Erythroblast (primary cell): Measurements from ENCODE around the gene ARHGEF10L.

ENCODE experiments used
- GATA1 ChIP-seq: IDR thresholded peaks from 2 replicates; pipeline ENCODE4 v1.6.1; 2011; ENCODE audit warnings: low read depth, mild to moderate bottlenecking, control low read depth, low read length, moderate library complexity
- POLR2A ChIP-seq: IDR thresholded peaks from 2 replicates; pipeline ENCODE4 v1.6.1; 2011; ENCODE audit warnings: mild to moderate bottlenecking, low read length

DNA sequence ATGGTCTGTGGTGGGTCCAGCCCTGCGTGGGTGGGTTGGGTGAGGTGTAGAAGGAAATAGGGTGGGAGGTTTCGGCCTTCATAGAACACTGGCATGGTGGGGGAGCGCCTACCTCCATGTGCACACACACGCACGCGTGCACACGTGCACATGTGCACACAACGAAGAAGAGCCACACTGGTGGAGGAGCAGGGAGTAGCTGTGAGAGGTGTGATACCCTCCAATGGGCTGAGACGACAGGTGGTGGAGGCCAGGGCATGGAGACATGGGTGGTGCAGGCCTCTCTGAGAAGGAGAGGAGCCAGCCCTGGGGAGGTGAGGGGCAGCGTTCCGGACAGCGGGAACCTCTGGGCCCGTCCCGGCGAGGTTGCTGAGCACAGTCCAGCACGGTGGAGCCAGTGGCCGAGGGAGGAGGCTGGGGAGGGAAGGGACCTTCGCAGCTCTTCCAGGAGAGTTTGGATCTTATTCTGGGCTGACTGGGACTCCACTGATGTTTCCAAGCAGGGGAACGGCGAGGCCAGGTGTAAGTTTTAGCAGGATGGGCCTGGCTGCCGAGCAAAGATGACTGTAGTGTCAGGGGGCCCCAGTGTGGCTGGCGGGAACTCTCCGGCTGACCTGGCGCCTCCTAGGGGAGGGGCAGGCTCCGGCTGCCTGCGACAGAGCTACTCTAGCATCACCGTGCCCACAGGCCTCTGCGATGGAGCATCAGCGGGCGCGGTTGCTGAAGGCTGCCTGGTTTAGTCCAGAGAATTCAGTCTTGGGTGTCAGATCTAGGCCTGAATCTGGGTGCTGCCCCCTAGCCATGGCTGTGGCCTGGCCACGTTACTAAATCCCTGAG is 107.2 kb downstream of the ARHGEF10L start:
- no peak for TF ChIP-seq POLR2A
- TF ChIP-seq GATA1 = no peak
